Astrocyte (in vitro differentiated cells and primary cell): ENCODE results near the gene AMMECR1.

Source experiments
- EZH2 ChIP-seq: IDR thresholded peaks from 2 replicates; pipeline ENCODE4 v1.6.1; 2012; ENCODE audit warnings: mild to moderate bottlenecking, low read length, inconsistent platforms; ENCODE audit not compliant: insufficient read depth
- TF ChIP-seq, protein P1 (sequence below): IDR thresholded peaks from 2 replicates; pipeline ENCODE4 v1.5.1; 2011; ENCODE audit warnings: low read depth, mild to moderate bottlenecking, inconsistent platforms, low read length, moderate library complexity; ENCODE audit not compliant: insufficient read depth

DNA sequence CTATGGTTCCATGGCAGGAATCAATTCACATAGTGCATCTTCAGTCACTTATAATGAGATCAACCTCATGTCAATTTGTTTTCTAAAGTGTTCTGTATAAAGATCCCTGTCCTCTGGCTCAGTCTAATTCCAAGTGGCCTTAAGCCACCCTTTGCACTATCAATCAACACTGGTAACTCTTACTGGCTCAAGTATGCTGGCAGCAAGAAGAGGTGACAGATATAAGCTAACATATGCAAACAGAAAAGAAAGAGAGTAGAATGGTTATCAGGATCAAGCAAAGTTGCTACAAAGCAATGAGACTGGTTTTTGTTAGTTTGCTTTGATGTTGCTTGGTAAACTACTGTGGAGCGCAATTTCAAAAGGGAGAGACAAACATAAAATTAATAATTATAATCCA, 67.0 kb downstream of the AMMECR1 start:
- TF ChIP-seq, protein P1, sequence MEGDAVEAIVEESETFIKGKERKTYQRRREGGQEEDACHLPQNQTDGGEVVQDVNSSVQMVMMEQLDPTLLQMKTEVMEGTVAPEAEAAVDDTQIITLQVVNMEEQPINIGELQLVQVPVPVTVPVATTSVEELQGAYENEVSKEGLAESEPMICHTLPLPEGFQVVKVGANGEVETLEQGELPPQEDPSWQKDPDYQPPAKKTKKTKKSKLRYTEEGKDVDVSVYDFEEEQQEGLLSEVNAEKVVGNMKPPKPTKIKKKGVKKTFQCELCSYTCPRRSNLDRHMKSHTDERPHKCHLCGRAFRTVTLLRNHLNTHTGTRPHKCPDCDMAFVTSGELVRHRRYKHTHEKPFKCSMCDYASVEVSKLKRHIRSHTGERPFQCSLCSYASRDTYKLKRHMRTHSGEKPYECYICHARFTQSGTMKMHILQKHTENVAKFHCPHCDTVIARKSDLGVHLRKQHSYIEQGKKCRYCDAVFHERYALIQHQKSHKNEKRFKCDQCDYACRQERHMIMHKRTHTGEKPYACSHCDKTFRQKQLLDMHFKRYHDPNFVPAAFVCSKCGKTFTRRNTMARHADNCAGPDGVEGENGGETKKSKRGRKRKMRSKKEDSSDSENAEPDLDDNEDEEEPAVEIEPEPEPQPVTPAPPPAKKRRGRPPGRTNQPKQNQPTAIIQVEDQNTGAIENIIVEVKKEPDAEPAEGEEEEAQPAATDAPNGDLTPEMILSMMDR: no peak
- TF ChIP-seq EZH2: no peak
